Subcutaneous adipose tissue (tissue), 4 donors: ENCODE measurements around the gene RASSF1. TPM values are rescaled to one million over a fixed set of nuclear protein-coding genes. Genes with fewer than 3 reads are reported as not detected.

Experiments used
- total RNA-seq, 4 donors: library from RNA; depleted of rRNA; stranded (reverse); fragments of >200 nt; gene quantifications; one replicate each; pipeline ENCODE4 v1.1.0, GENCODE V29; 2016
- TF ChIP-seq, protein P1 (sequence below): fragments of 450-650 bp; IDR thresholded peaks from one replicate; pipeline ENCODE4 v1.5.1; 2016; ENCODE audit warnings: low read depth, mild to moderate bottlenecking, control low read depth, antibody characterized with exemption, moderate library complexity

RASSF1 gene
- total RNA-seq, 4 donors from 2014 or later: 37.0 to 62.8 (median 54.1) TPM

DNA sequence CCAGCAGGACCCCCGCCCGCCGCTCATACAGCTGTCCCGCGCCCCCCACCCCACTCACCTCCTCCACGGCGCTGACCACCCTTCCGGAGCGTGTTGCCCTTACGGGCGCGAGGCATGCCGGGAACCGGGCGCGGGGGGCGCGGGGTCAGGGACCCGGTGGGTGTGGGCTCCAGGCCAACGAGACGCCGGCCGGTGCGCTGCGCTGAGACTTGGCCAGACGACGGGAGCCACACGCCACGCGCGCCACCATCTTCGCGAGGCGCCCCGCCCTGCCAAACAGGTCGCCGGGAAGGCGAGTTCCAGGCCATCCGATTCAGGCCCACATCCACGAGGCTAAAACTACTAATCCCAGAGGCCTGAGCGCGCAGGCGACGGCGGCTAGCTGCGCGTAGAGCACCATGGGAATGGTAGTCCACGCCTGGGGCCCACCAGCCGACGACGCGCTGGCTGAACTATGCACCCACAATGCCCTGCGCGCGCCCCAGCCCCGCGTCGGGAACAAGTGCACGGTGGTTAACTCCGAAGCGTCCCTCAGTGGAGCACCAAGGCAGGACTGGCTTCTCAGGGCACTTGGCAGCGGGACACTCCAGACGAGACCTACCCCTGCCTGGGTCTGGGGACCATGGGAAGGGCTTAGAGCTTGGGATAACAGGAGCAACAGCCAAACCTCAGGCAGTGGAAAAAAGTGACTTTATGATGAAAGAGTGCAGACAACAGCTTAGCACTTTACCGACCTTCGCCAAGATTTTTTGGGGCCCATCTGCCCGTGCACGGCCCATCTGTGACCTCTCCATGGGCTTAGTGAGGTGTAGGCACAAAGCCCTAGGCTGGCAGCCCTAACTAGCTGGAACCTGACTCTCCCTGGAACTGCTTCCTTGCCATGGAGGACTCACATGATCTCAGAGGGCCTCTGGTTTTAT, 48.2 kb downstream of the RASSF1 start, which contains the start of gene IFRD2:
TSS of gene IFRD2 (minus strand) at position 271 of the 920 bp plus-strand sequence. CDS start at position 116, 155 bp downstream.
- TF ChIP-seq, protein P1, sequence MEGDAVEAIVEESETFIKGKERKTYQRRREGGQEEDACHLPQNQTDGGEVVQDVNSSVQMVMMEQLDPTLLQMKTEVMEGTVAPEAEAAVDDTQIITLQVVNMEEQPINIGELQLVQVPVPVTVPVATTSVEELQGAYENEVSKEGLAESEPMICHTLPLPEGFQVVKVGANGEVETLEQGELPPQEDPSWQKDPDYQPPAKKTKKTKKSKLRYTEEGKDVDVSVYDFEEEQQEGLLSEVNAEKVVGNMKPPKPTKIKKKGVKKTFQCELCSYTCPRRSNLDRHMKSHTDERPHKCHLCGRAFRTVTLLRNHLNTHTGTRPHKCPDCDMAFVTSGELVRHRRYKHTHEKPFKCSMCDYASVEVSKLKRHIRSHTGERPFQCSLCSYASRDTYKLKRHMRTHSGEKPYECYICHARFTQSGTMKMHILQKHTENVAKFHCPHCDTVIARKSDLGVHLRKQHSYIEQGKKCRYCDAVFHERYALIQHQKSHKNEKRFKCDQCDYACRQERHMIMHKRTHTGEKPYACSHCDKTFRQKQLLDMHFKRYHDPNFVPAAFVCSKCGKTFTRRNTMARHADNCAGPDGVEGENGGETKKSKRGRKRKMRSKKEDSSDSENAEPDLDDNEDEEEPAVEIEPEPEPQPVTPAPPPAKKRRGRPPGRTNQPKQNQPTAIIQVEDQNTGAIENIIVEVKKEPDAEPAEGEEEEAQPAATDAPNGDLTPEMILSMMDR: no peak

GRCh38 chr3:50290161-50290641, 50.4 kb downstream of the RASSF1 start:
- TF ChIP-seq, protein P1: no peak

- TF ChIP-seq, protein P1: no peak
These were observed 51.5 kb downstream of the RASSF1 start for GRCh38 chr3:50289130-50289529.

GRCh38 chr3:50288387-50289007, 52.1 kb downstream of the RASSF1 start:
- TF ChIP-seq, protein P1: no peak

GRCh38 chr3:50287262-50287661, 53.4 kb downstream of the RASSF1 start:
- TF ChIP-seq, protein P1: no peak

DNA sequence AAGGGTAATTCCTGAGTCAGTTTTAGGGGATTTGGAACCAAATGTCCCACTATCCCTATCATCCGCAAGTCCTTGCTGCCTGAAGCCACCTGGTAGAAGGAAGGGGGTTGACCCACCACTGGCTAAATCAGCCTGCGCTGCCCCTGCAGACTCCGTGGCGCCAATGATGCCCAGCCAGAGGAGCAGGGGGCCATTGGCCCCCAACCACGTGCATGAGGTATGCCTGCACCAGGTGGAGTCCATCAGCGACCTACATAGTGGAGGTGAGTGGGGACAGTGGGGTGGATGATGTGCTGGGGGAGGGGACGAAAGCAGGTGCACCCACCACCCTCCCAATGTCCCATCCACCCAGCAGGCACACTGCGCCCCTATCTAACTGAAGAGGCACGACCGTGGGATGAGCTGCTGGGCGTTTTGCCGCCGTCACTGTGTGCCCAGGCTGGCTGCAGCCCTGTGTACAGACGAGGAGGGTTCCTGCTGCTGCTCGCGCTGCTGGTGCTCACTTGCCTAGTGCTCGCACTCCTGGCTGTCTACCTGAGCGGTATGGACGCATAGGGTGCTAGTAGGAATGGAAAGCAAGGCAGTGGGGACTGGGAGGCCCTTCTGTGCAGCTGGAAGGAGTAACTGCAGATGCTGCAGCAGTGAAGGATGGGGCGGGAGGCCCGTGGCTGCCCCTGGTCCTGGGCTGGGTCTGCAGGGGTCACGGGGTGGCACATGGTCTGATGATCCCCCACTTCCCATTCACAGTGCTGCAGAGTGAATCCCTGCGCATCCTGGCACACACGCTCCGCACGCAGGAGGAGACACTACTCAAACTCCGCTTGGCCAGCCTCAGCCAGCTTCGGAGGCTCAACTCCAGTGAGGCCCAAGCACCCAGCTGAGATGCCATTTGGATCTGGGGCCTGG, 54.1 kb downstream of the RASSF1 start:
- TF ChIP-seq, protein P1: no peak

Other genes with a start within 250 kb of the RASSF1 start
- 10 to 100 TPM in 2 of 4 donors, 1 to 10 TPM in 2; 4.6 to 32.8 (median 11.5) TPM for gene SEMA3F, start 185.5 kb downstream of the RASSF1 start, total RNA-seq
- not detected for gene GNAT1, start 149.2 kb downstream of the RASSF1 start, total RNA-seq
- not detected for gene SLC38A3, start 135.6 kb downstream of the RASSF1 start, total RNA-seq
- gene GNAI2, start 104.6 kb downstream of the RASSF1 start, total RNA-seq: 100 to 1,000 TPM; 208 to 300 (median 249) TPM
- gene SEMA3B, start 71.7 kb downstream of the RASSF1 start, total RNA-seq: 10 to 100 TPM in 1 of 4 donors, 1 to 10 TPM in 3; 2.4 to 13.7 (median 7.0) TPM
- not detected for gene LSMEM2, start 61.7 kb downstream of the RASSF1 start, total RNA-seq
- gene IFRD2, start 48.4 kb downstream of the RASSF1 start, total RNA-seq: 10 to 100 TPM; 31.6 to 56.4 (median 52.2) TPM
- gene HYAL3, start 41.4 kb downstream of the RASSF1 start, total RNA-seq: 1 to 10 TPM; 1.5 to 5.1 (median 3.4) TPM
- gene NAA80, start 41.4 kb downstream of the RASSF1 start, total RNA-seq: 10 to 100 TPM in 1 of 4 donors, 1 to 10 TPM in 3; 5.2 to 10.4 (median 6.6) TPM
- gene HYAL1, start 37.3 kb downstream of the RASSF1 start, total RNA-seq: 10 to 100 TPM in 1 of 4 donors, 1 to 10 TPM in 3; 3.1 to 13.8 (median 4.7) TPM
- gene HYAL2, start 18.1 kb downstream of the RASSF1 start, total RNA-seq: 100 to 1,000 TPM in 2 of 4 donors, 10 to 100 TPM in 2; 54.4 to 207 (median 117) TPM
- gene TUSC2, start 12.6 kb downstream of the RASSF1 start, total RNA-seq: 10 to 100 TPM; 17.8 to 27.5 (median 20.7) TPM
- 1 to 10 TPM in 1 of 4 donors, not detected in 3; 1.5 TPM for gene ZMYND10, start 4.9 kb upstream of the RASSF1 start, total RNA-seq
- gene NPRL2, start 9.9 kb upstream of the RASSF1 start, total RNA-seq: 10 to 100 TPM; 14.3 to 18.8 (median 17.5) TPM
- 10 to 100 TPM; 13.9 to 22.0 (median 18.2) TPM for gene CYB561D2, start 10.0 kb upstream of the RASSF1 start, total RNA-seq
- gene TMEM115, start 18.7 kb upstream of the RASSF1 start, total RNA-seq: 10 to 100 TPM; 30.5 to 44.5 (median 41.2) TPM
- gene CACNA2D2, start 162.8 kb upstream of the RASSF1 start, total RNA-seq: 1 to 10 TPM in 1 of 4 donors, under 1 TPM in 2, not detected in 1; 0.65 to 1.7 (median 0.66) TPM
- 10 to 100 TPM in 1 of 4 donors, 1 to 10 TPM in 3; 8.0 to 10.6 (median 8.9) TPM for gene C3orf18, start 226.9 kb upstream of the RASSF1 start, total RNA-seq
- 1 to 10 TPM; 5.7 to 7.0 (median 6.1) TPM for gene HEMK1, start 228.7 kb upstream of the RASSF1 start, total RNA-seq